DOHH2 (cell line): ENCODE measurements around the gene COL4A2.

Experiments
- H3F3A ChIP-seq: fragments of 200-600 bp; sonication (generic), shearing (Covaris generic); 2 replicates; pipeline ENCODE4 v1.6.0; 2016; ENCODE audit warnings: antibody characterized with exemption, mild to moderate bottlenecking; ENCODE audit not compliant: control insufficient read depth, insufficient read depth
- H3K27ac ChIP-seq: fragments of 200-600 bp; sonication (generic); 2 replicates; pipeline ENCODE4 v1.5.1; 2014; ENCODE audit warnings: low read depth, mild to moderate bottlenecking, low read length, moderate library complexity
- H3K27me3 ChIP-seq: fragments of 200-600 bp; sonication (generic); 2 replicates; pipeline ENCODE4 v1.6.1; 2014; ENCODE audit warnings: mild to moderate bottlenecking, low read length, mixed read lengths; ENCODE audit not compliant: control insufficient read depth
- H3K36me3 ChIP-seq: fragments of 200-600 bp; sonication (generic); 2 replicates; pipeline ENCODE4 v1.6.1; 2014; ENCODE audit warnings: mild to moderate bottlenecking, low read length, moderate library complexity, mixed read lengths; ENCODE audit not compliant: control insufficient read depth
- H3K4me1 ChIP-seq: fragments of 200-600 bp; sonication (generic); 2 replicates; pipeline ENCODE4 v1.6.1; 2014; ENCODE audit warnings: mild to moderate bottlenecking, low read length, mixed read lengths; ENCODE audit not compliant: control insufficient read depth
- H3K4me2 ChIP-seq: fragments of 200-600 bp; sonication (generic); 2 replicates; pipeline ENCODE4 v1.6.0; 2014; ENCODE audit warnings: mild to moderate bottlenecking, low read length, moderate library complexity
- H3K4me3 ChIP-seq: fragments of 200-600 bp; sonication (generic); 2 replicates; pipeline ENCODE4 v1.5.1; 2014; ENCODE audit warnings: mild to moderate bottlenecking, low read length, mixed read lengths
- H3K79me2 ChIP-seq: fragments of 200-600 bp; sonication (generic); 2 replicates; pipeline ENCODE4 v1.6.1; 2014; ENCODE audit warnings: mild to moderate bottlenecking, low read length, mixed read lengths; ENCODE audit not compliant: control insufficient read depth
- H3K9me2 ChIP-seq: fragments of 200-600 bp; sonication (generic); replicated peaks from 2 replicates; pipeline ENCODE4 v1.6.1; 2014; ENCODE audit warnings: mild to moderate bottlenecking, low read length, mixed read lengths; ENCODE audit not compliant: control insufficient read depth
- H3K9me3 ChIP-seq: fragments of 200-600 bp; sonication (generic); 2 replicates; pipeline ENCODE4 v1.6.1; 2014; ENCODE audit warnings: antibody characterized with exemption, low read length, mixed read lengths; ENCODE audit not compliant: control insufficient read depth, insufficient read depth
- H4K20me1 ChIP-seq: fragments of 200-600 bp; sonication (generic); 2 replicates; pipeline ENCODE4 v1.6.0; 2014; ENCODE audit warnings: low read depth, mild to moderate bottlenecking, antibody characterized with exemption, low read length, moderate library complexity; ENCODE audit not compliant: control insufficient read depth, insufficient read depth
- CTCF ChIP-seq: fragments of 200-600 bp; sonication (generic); IDR thresholded peaks from one replicate; pipeline ENCODE4 v1.5.1; 2014; ENCODE audit warnings: antibody characterized with exemption, mild to moderate bottlenecking, low read depth, low read length; ENCODE audit not compliant: poor library complexity, severe bottlenecking
- EZH2phosphoT487 ChIP-seq: fragments of 200-600 bp; sonication (generic); IDR thresholded peaks from 2 replicates; pipeline ENCODE4 v1.6.1; 2017; ENCODE audit warnings: borderline replicate concordance, mild to moderate bottlenecking, antibody characterized with exemption, low read length, moderate library complexity, mixed read lengths

Gene COL4A2

GRCh38 chr13:110307767-110308655, 927 bp downstream of the COL4A2 start:
- H3K4me1 ChIP-seq, result no peaks in the 10 kb centered on the region
- no peaks in the 10 kb centered on the region for H4K20me1 ChIP-seq
- no peaks in the 10 kb centered on the region for H3K36me3 ChIP-seq
- H3K27ac ChIP-seq, result no peak overlapping the region
- no peak overlapping the region for H3K4me3 ChIP-seq
- H3K9me3 ChIP-seq, result no peaks in the 10 kb centered on the region
- no peaks in the 10 kb centered on the region for H3K9me2 ChIP-seq
- 0 out of 2 replicates have a peak, but pooled peaks cover 5% of the 10 kb centered on the region for H3K27me3 ChIP-seq
- no peak overlapping the region for H3K4me2 ChIP-seq
- TF ChIP-seq CTCF (no peak), EZH2phosphoT487 (no peak)
- H3K79me2 ChIP-seq, result no peaks in the 10 kb centered on the region
- no peaks in the 10 kb centered on the region for H3F3A ChIP-seq

- Histone ChIP-seq H3K27ac (no peak overlapping the region), H3K4me3 (no peak overlapping the region), H3K79me2 (no peaks in the 10 kb centered on the region)
These were observed 1.7 kb downstream of the COL4A2 start for GRCh38 chr13:110308656-110309359.

GRCh38 chr13:110309661-110310524, 2.8 kb downstream of the COL4A2 start:
- H3K79me2 ChIP-seq, result no peaks in the 10 kb centered on the region

More at GRCh38 chr13:110308656-110309359, 1.7 kb downstream of the COL4A2 start:
- H3K27me3 ChIP-seq, result 0 out of 2 replicates have a peak, but pooled peaks cover 3% of the 10 kb centered on the region
- no peaks in the 10 kb centered on the region for H3K36me3 ChIP-seq
- H3K9me2 ChIP-seq, result no peaks in the 10 kb centered on the region
- TF ChIP-seq CTCF, result no peak
- TF ChIP-seq EZH2phosphoT487, result no peak
- H3F3A ChIP-seq, result no peaks in the 10 kb centered on the region
- no peaks in the 10 kb centered on the region for H3K4me1 ChIP-seq
- H4K20me1 ChIP-seq, result no peaks in the 10 kb centered on the region
- no peaks in the 10 kb centered on the region for H3K9me3 ChIP-seq
- no peak overlapping the region for H3K4me2 ChIP-seq

More at GRCh38 chr13:110309661-110310524, 2.8 kb downstream of the COL4A2 start:
- Histone ChIP-seq H3F3A (no peaks in the 10 kb centered on the region), H3K36me3 (no peaks in the 10 kb centered on the region), H4K20me1 (no peaks in the 10 kb centered on the region), H3K4me2 (no peak overlapping the region), H3K4me3 (no peak overlapping the region), H3K9me3 (no peaks in the 10 kb centered on the region), H3K27me3 (no peaks in the 10 kb centered on the region), H3K27ac (no peak overlapping the region), H3K4me1 (no peaks in the 10 kb centered on the region), H3K9me2 (no peaks in the 10 kb centered on the region)
- TF ChIP-seq CTCF (no peak), EZH2phosphoT487 (no peak)
